HK-2 (cell line): ENCODE results near the gene RALGPS1.
"Not testable (repeated sequence)": the region's sequence is repeated elsewhere in the genome, so short reads cannot be mapped to it uniquely, and the experiment has no call there.

ENCODE experiments used
- DNase-seq: peaks from one replicate; pipeline ENCODE4 v3.0.0-alpha.2; 2018; ENCODE audit not compliant: unreplicated experiment

Gene RALGPS1

GRCh38 chr9:127137640-127138360, 223.2 kb downstream of the RALGPS1 start:
- no peak for DNase-seq

DNA sequence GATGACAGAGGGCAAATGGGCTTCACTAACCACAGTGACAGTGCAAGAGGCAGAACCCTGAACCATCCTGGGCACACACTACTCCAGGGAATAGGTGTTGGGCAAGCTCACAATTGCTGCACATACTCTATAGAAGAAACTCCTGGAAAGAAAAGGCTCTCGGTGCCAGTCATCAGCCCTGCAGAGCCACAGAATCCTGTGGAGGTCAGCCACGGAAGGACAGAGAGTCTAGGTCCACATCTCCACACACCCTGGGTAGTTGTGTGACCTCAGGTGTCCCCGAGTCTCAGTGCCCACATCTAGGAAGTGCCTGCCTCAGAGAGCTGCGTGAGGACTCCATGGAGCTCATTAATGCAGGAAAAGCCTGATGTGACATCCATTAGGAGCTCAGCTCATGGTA, 223.9 kb downstream of the RALGPS1 start:
- no peak for DNase-seq

DNA sequence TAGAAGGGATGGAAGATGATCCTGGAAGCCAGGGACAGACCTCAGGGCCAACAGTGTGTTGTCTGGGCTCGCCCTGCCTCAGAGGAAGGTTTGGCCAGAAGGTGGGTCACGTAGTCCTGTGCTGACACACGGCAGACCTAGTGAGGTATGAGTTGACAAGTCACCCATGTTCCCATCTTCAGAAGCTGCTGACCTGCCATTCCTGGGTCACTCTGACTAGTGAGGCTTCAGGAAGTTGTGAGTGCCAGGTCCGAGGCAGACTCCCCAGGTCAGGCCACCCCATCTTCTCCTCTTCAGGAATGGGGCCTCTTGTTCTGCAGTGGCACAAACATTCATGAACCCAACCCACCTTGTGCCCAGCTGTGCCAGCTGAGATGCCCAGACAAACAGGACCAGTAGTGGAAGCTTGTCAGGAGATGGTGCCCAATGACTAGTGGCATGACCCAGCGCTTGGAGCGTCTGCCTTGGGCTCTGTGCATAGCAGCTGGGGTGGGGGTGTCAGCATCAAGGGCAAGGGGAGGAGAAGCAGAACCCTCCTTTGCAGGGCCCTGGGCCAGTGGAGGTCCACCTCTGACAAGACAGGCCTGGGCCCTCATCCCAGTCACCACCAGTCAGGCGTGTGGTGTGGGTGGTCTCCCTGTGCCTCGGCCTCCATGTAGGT, 224.6 kb downstream of the RALGPS1 start:
- DNase-seq, result no peak

DNA sequence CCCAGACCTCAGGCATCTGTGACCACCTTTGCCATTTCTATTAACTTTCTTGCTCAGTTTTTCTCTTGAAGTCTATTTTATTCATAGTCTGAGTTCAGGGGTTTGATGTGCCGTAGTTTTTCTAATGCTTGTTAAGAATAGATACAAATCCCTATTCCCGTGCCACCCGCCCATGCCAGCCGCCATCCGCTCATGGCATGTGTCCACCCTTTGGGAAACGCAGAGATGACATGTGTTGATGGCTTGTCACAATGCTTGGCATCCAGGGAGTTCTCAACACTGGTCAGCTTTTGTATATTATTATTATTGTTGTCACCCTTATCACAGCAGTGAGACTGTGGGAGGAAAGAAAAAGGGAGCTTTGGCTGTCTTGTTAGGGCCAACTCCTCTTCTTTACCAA, 225.2 kb downstream of the RALGPS1 start:
- DNase-seq, result no peak

GRCh38 chr9:127140181-127140580, 225.6 kb downstream of the RALGPS1 start:
- DNase-seq, result no peak

DNA sequence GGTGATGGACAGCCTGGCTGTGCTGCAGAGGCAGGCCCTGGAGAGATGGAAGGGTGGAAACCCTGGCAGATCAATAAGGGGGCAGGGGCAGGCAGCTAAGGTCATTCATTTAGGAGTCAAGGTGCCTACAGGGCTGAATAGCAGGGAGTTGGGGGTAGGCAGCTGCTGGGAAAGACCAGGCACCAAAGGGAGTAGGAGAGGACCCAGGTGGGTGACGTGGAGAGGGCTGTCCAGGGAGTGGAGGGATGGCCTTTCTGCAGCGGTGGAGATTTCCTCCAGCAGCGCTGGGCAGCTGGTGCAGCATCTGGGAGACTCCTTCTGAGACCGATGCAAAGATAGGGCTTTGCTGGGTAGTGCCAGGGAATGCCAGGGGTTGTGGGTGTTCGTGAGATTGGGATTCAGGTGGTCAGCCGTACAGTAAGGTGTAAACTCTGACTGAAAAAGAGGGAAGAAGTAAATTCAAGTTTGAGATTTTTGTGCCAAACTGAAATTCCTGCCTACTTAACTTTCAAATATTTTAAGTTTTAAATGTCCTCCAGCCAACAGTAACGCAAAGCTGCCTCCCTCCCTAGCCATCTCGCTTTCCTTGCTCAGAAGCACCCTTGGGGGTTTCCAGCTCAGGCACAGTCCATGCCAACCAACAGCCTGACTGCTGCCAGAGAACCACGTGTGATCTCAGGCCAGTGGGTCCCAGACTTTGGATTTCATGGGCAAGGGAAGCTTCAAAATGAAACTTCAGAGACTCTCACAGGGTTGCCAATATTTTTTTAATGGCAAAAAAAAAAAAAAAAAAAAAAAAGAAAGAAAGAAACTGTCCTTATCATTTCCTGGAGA, 226.5 kb downstream of the RALGPS1 start:
- DNase-seq, result no peak

DNA sequence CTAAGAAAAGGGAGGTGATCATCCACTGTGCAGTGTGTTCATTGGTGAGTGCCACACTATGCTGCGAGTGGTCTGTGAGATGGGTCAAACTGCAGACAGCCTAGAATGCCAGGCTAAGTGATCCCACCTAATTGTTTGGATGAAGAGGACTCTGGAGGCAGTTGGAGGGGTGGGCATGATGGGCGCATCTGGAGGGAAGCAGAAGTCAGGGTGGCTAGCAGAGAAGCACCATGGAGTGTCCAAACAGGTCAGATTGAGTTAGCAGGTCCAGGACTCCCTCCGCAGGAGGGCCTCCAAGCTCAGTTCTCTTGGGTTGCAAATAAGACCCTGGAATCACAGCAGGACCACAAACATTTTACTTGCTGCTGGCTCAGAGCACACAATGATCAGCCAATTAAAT, 227.7 kb downstream of the RALGPS1 start:
- DNase-seq, result no peak

DNA sequence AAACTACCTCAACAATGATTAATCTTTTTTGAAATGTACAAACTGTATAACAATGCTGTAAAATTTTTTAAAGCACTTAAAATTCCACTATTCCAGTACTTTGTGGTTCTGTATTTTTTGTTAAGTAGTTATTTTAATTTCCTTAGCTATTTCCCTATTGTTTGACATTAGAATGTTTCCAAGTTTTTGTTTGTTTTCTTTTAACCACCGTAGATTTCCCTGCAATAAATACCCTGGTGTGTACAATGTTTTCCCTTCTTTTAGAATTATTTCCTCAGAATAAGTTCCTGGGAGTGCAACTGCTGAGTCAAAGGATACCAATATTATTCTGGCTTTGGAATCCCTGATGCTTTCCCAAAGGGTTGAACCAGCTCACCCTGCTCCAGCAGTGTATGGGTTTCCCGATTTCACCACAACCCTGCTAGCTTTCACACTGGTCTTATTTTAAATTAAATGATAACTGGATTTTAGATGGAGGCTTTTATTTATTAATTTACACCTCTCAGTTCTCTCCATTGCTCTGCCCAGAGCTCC, 228.4 kb downstream of the RALGPS1 start:
- no peak for DNase-seq

- DNase-seq, result no peak
Measured at GRCh38 chr9:127143920-127144465, 229.4 kb downstream of the RALGPS1 start.

- no peak for DNase-seq
Measured at GRCh38 chr9:127144670-127145445, 230.3 kb downstream of the RALGPS1 start.

- DNase-seq, result not testable (repeated sequence)
Measured at GRCh38 chr9:127146841-127147240, 232.3 kb downstream of the RALGPS1 start.

GRCh38 chr9:127147251-127147650, 232.7 kb downstream of the RALGPS1 start:
- DNase-seq, result no peak

- DNase-seq, result no peak
Measured at GRCh38 chr9:127148014-127148413, 233.4 kb downstream of the RALGPS1 start.

DNA sequence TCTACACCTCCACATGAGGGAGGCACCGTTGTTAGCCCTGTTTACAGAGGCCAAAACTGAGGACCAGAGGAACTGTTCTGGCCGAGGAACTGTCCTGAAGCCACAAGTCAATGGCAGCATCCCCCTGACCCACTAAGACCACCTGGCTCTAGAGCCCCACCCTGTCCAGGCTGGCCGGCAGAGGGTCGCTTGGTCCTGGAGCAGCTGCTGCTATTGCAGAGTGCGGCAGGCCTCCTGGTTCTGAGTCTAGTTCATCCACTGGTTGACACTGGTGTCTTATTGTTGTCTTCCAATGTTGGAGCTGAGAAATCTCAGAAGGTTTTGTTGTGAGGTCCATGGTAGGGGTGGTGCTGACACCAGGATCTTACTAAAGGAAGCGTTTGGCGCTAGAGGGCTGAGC, 234.4 kb downstream of the RALGPS1 start:
- no peak for DNase-seq

DNA sequence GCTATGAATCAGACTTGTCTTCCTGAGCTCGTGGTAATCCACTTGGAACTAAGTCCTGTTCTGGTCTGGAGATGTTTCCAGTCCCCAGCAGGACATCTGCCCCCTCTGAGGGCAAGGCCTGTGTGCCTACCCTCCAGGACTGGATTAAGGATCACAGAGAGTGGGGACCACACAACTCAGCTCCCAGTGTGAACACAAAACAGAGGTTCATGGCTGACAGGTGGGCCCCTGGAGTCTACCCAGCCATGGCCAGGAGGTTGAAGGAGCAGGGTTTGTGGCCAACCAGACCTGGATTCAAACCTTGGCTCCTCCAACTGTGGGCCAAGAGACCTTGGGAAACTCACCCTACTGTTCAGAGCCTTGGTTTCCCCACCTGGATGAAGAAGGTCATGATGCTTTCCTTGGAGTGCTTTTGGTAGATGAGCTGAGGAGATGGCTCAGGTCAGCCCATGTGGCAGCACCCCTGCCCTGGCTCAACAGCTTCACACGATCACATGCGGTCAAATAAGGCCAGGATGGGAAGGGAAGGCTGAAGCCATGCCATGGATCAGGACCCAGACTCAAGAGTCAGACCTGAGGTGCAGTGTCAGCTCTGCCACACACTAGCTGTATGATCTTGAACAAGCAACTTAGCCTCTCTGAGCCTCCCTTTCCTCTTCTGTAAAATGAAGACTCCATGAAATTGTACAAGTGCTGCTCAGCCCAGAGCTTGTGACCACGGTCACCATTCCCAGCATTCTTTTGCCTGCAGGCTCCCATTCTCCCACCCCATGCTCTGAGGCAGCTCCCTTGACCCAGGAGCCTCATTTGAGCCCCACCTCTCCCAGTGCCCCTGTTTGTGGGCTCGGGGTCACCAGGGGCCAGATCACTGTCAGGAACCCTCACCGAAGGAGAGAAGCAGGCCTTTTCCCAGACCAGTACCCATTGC, 235.1 kb downstream of the RALGPS1 start:
- no peak for DNase-seq

DNA sequence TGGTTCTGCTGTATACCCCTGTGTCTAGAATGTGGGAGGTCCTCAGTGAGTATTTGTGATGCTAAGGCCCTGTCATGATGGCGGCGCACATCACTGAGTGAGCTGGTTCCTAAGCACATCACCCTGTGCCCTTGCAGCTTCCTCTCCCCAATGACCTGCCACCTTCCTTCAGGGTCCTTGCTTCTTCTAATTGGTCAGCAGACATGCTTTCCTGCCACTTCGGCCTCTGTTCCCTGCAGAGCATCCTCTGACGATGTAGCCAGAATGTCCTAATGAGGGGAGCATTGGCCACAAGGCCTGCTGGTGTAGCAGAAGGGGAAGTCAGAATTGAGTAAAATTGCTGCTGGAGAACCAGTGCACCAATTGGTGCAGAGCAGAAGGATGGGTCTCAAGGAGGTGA, 238.9 kb downstream of the RALGPS1 start:
- DNase-seq, result no peak

DNA sequence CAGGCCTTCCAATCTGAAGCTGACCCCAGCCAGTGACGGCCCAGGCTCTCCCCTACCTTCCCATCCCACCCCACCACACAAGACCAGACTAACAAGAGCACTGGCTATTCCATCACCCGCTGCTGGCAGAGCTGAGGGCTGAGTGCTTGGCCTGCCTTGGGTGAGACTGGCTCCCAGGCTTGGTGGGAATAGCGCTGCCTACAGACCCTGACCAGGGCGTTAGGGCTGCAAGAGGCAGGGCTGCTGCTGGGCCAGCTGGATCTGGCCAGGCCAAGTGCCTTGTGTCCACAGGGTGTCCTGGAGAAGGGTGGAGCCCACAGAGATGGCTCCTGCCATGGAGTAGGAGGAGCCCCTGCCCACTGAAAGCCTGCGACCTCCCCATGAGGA, 239.4 kb downstream of the RALGPS1 start:
- no peak for DNase-seq

GRCh38 chr9:127154390-127155191, 240.0 kb downstream of the RALGPS1 start:
- DNase-seq, result no peak

DNA sequence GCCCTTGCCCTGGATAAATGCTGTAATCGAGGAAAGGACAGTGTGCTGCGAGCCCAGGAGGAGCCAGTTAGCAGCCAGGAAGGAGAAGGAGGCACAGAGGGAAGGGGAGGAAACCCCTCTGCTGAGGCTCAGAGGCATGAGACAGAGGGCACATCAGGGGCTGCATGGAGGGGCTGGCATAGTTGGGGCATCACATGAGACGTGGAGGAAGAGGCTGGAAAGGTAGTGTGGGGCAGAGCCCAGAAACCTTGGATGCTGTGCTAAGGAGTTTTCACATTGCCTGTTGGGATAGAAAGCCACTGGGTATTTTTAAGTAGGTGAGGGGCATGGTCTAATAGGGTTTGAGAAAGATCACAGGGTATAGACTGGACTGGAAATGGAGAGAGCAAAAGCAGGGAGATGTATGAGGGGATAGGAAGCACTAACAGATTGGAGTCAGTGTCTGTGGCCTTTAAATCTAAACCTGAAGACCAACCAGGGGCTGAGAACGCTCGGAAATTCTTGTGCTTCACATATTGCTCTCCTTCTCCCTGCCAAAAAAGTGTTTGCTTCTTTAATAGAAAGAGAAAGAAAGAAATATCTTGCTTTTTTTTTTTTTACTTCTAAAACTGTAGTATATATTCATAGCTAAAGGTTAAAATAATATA, 240.9 kb downstream of the RALGPS1 start:
- no peak for DNase-seq
